GM12873 (cell line): Measurements from ENCODE around the gene C4orf54.

Experiments
- TF ChIP-seq, protein P1 (sequence below): IDR thresholded peaks from 2 replicates; pipeline ENCODE4 v1.5.1; 2012; ENCODE audit warnings: low read depth, mild to moderate bottlenecking, moderate library complexity, low read length, control low read depth; ENCODE audit not compliant: insufficient read depth; ENCODE audit errors: missing control alignments

Gene C4orf54

GRCh38 chr4:99683895-99684294 lies 26.3 kb upstream of the C4orf54 start:
- TF ChIP-seq, protein P1, sequence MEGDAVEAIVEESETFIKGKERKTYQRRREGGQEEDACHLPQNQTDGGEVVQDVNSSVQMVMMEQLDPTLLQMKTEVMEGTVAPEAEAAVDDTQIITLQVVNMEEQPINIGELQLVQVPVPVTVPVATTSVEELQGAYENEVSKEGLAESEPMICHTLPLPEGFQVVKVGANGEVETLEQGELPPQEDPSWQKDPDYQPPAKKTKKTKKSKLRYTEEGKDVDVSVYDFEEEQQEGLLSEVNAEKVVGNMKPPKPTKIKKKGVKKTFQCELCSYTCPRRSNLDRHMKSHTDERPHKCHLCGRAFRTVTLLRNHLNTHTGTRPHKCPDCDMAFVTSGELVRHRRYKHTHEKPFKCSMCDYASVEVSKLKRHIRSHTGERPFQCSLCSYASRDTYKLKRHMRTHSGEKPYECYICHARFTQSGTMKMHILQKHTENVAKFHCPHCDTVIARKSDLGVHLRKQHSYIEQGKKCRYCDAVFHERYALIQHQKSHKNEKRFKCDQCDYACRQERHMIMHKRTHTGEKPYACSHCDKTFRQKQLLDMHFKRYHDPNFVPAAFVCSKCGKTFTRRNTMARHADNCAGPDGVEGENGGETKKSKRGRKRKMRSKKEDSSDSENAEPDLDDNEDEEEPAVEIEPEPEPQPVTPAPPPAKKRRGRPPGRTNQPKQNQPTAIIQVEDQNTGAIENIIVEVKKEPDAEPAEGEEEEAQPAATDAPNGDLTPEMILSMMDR, result no peak

DNA sequence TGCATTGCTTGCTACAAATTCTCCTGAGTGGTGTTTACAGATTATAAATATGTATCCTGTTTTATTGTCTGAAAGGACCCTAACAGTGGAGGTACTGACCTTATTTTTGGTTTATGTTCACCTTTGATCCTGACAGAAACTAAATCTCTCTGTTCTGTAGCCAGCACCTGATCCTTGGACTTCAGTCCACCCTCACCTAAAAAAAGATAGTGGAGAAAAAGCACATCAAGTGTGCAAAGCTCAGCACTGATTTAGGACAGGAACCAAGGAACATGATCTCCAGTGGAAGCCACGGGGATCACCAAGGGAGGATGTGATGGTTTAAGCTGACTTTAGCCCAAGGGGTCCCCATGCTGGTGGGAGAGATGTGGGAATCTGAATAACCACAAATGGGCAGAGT lies 22.3 kb upstream of the C4orf54 start:
- TF ChIP-seq, protein P1, result no peak

GRCh38 chr4:99679204-99679603 lies 21.6 kb upstream of the C4orf54 start:
- TF ChIP-seq, protein P1, result no peak

GRCh38 chr4:99677161-99677560 lies 19.5 kb upstream of the C4orf54 start:
- TF ChIP-seq, protein P1, result no peak

DNA sequence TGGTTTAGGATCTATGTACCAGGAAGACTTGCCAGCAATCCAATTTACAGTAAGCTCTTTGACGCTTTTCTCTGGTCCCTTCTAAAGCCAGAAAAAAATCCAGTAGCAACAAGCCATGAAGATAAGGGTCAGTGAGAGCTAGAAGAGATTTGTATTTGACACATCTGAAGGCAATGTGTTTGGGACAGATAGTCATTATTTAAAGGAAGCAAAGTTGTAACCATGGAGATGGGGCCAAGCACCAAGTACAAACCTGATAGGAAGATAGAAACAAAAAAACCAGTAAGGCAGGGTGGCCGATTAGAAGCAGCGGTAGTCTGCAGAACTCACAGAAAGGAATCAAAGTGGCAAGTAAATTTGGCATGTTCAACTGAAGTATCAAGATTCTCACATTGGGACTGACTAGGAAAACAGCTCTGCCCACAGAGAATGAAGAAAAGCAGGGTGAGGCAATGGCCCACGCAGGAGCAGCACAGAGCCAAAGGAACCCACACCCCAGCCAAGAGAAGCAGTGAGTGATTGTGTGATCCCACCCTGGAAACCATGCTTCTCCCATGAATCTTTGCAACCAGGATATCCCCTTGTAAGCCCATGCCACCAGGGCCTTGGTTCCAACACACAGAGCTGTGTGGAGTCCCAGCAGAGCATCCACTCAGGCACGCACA lies 12.9 kb upstream of the C4orf54 start:
- TF ChIP-seq, protein P1, result no peak

- TF ChIP-seq, protein P1, result no peak
These were observed 11.5 kb upstream of the C4orf54 start for GRCh38 chr4:99669084-99669483.

DNA sequence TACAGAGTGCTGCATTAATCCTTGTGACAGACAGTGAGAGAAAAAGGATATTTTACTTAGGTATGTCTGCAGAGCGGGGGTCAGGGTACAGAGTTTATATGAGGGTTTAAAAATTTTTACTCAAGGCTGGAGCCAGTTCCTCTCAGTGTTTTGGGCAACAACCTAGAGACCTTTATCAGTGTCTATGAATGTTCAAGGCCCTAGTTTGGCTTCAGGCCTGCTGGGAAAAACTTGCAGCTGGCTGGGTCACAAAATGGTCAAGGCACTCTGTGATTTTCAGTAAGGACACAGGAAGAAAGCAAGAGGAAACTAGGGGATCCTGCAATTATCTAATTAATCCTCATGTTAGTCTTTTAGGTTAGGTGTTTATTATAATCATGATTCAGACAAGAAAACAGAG lies 10.8 kb upstream of the C4orf54 start:
- TF ChIP-seq, protein P1, result no peak

GRCh38 chr4:99665983-99666382 lies 8.4 kb upstream of the C4orf54 start:
- TF ChIP-seq, protein P1, result no peak
